Left renal cortex interstitium (tissue), 4 donors: ENCODE measurements around the gene PTTG1IP. TPM values are rescaled to one million over a fixed set of nuclear protein-coding genes. Genes with fewer than 3 reads are reported as not detected.
"Not testable (repeated sequence)": the region's sequence is repeated elsewhere in the genome, so short reads cannot be mapped to it uniquely, and the experiment has no call there.

Experiments
- DNase-seq, 4 donors: peaks; one replicate each; pipeline ENCODE4 v3.0.0-alpha.2; 2013; ENCODE audit warnings: low read depth in 4 of 4, low spot score in 2 of 4, missing footprints in 1 of 4
- polyA plus RNA-seq, 4 donors: library from polyadenylated mRNA; unstranded; fragments of 120-200 nt; gene quantifications; one replicate each; pipeline ENCODE4 v1.2.1, GENCODE V29; 2013; ENCODE audit not compliant: insufficient read length in 4 of 4

The PTTG1IP gene
- polyA plus RNA-seq, 4 donors: 260 to 303 (median 301) TPM

GRCh38 chr21:44834231-44834950, 39.1 kb downstream of the PTTG1IP start:
- DNase-seq: no peak

GRCh38 chr21:44833663-44834062, 39.8 kb downstream of the PTTG1IP start:
- DNase-seq: no peak

- DNase-seq: not testable (repeated sequence)
Measured at GRCh38 chr21:44832516-44833255, 40.8 kb downstream of the PTTG1IP start.

GRCh38 chr21:44831227-44831860, 42.1 kb downstream of the PTTG1IP start:
- no peak for DNase-seq

DNA sequence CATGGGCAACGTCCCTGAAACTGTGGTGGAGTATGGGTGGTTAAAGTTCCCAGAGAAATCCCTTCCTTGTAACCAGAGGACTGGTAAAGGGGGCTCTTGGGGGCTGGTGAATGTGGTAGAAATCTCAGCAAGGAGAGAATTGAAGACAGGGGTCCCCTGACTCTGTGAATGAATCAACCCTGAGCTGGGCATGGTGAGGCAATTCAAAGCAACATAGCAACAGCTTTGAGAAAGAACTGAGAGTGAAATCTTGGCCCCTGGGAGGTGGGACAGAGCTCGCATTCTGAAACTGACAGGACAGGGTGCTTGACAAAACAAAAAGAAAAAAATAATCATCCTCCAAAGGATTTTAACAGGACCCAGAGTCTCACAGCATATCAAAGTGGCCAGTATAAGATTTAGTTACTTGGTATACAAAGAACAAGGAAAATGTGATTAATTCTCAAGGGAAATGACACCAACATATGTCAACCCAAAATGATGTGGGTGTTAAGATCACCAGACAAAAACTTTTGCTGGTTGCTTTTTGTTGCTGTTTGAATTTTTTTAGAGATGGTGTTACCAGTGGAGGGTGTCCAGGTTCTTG, 43.9 kb downstream of the PTTG1IP start:
- DNase-seq: no peak

- DNase-seq: no peak
Measured at GRCh38 chr21:44828362-44829056, 45.0 kb downstream of the PTTG1IP start.

DNA sequence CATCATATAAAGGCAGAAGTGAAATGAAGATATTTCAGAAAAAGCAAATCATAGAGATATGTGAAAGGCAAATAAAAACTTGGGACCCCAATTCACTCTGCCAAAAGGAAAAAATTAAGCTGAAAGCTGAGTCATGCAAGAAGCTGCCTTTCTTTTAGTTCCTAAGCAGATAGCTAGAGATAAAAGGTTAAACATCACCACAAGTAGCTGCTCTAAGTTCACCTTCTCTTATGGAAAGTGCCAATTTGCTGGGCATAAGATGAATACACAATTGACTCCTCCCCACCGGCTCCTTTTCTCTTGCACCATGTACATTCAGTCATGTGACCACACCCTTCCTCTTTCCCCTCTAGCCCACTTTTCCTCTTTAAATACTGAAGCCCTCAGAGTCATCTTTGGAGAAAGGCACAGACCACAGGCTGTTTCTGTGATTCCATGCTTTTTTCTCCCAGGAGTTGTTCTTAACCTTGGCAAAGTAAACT, 50.3 kb downstream of the PTTG1IP start:
- DNase-seq: no peak

- no peak for DNase-seq
Measured at GRCh38 chr21:44822484-44823178, 50.9 kb downstream of the PTTG1IP start.

DNA sequence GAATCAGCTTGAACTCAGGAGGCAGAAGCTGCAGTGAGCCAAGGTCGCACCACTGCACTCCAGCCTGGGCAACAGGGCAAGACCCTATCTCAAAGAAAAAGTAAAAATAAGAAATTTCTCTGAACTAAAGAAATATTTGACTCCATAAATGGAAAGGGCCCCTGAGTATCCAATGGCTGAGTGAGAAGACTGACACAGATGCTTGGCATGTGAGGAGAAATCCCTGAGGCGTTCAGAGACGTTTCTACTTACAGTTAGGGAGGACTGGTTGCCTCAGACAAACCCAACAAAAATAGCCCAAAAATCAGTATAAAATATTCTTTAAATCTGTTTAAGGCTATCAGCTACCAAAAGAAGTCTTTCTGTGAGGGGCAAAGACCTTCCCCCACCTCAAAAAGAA, 52.6 kb downstream of the PTTG1IP start:
- no peak for DNase-seq

GRCh38 chr21:44819283-44820243, 53.9 kb downstream of the PTTG1IP start:
- DNase-seq: no peak

GRCh38 chr21:44818640-44819011, 54.9 kb downstream of the PTTG1IP start:
- DNase-seq: no peak

GRCh38 chr21:44817914-44818639, 55.4 kb downstream of the PTTG1IP start, which contains the start of gene SUMO3:
Gene SUMO3 (minus strand): TSS chr21:44818062. CDS start chr21:44817968, 94 bp downstream.
- DNase-seq: peak in 2 of 4 donors; percentile 54 to 69

DNA sequence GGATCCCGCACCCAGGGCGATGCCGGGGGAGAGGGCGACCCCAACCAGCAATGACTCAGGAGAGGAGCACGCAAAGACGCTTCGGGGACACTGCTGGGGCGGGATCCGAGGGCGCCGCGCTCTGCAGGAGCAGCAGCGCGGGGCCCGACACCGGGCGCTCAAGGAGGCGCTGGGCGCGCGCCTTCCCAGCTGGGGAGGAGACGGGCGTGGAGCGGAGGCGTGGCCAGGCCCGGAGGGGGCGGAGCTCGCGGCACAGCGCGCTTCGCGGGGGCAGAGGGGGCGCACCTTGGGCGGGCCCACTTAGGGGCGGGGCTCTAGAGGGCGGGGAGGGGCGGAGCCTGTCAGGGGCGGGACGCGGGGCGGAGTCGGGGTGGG, 56.0 kb downstream of the PTTG1IP start:
- DNase-seq: peak in 3 of 4 donors; percentile 61 to 76 (median 71)

- no peak for DNase-seq
Measured at GRCh38 chr21:44816761-44817505, 56.6 kb downstream of the PTTG1IP start.

GRCh38 chr21:44815852-44816628, 57.5 kb downstream of the PTTG1IP start:
- no peak for DNase-seq

DNA sequence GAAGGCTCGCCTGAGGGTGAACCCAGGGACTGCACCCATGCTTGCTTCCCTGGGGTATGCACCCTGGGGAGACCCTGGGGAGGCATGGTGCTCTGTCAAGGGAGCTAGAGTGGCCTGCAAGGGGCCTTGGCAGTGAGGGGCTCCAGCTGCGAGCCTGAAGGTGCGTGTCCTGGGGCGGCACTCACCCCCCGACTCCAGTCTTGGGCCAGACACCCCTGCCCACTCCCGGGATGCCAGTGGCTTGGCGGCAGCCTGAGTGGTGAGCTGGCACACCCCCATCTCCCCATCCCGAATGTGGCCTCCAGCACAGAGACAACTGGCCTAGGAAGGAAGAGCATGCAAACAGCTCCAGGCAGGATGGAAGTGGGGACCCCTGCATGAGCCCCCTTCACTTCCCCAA, 58.3 kb downstream of the PTTG1IP start:
- DNase-seq: no peak
